Inflammatory macrophage treated with lipopolysaccharide for 4 hours (primary cell): ENCODE data around the gene SCP2.
"Not testable (repeated sequence)": the region's sequence is repeated elsewhere in the genome, so short reads cannot be mapped to it uniquely, and the experiment has no call there.

Source experiments
- DNase-seq: peaks from one replicate; pipeline ENCODE4 v3.0.0-alpha.2; 2020

Gene SCP2

GRCh38 chr1:52976183-52977035 is 49.3 kb downstream of the SCP2 start:
- no peak for DNase-seq

- DNase-seq: no peak
Observed at GRCh38 chr1:52978045-52978444, 51.0 kb downstream of the SCP2 start.

- not testable (repeated sequence) for DNase-seq
Observed at GRCh38 chr1:52992733-52993132, 65.7 kb downstream of the SCP2 start.

- DNase-seq: no peak
Observed at GRCh38 chr1:52994656-52995055, 67.6 kb downstream of the SCP2 start.

DNA sequence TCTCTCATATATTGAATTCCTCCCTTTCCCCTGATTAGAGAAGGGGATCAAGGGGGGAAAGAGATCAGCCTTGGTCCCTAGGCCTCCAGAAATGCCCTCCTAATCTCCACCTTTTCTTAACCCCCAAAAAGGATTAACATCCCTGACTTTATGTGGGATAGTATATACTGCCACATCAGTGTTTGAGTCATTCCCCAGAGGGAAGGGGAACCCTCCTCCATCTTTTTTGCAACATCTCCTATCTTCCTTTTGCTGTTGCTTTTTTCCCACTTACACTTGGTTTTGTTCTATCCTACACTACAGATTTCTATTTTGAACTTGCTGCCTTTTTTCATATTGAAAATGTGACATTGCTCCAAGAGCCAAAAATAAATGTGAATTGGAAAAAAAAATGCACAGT is 69.6 kb downstream of the SCP2 start:
- no peak for DNase-seq

- peak; percentile 56 for DNase-seq
Observed at GRCh38 chr1:53001128-53001527, 74.1 kb downstream of the SCP2 start.

DNA sequence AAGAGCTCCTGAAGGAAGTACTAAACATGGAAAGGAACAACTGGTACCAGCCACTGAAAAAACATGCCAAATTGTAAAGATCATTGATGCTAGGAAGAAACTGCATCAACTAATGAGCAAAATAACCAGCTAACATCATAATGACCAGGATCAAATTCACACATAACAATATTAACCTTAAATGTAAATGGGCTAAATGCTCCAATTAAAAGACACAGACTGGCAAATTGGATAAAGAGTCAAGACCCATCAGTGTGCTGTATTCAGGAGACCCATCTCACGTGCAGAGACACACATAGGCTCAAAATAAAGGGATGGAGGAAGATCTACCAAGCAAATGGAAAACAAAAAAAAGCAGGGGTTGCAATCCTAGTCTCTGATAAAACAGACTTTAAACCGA is 79.5 kb downstream of the SCP2 start:
- not testable (repeated sequence) for DNase-seq

- DNase-seq: not testable (repeated sequence)
Observed at GRCh38 chr1:53010247-53010646, 83.2 kb downstream of the SCP2 start.

GRCh38 chr1:53011175-53011574 is 84.1 kb downstream of the SCP2 start:
- DNase-seq: no peak

- peak; percentile 89 for DNase-seq
Observed at GRCh38 chr1:53014791-53015507, 87.9 kb downstream of the SCP2 start.

DNA sequence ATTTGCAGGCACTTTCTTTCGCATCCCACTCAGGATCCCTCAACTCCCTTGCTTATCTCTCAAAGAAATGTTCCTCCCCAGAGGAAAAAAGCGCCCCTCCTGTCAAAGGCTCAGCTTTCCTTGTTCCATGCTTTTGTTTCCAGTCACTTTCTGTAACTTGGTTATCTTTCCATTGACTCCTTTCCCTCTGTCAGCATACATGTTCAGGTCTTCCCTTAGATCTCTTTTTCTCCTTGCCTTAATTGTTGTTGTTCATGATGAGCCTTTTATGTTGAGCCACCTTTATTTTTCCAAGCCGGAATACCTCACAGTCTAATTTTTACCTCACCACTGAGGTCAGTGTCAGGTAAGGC is 88.4 kb downstream of the SCP2 start:
- no peak for DNase-seq

- no peak for DNase-seq
Observed at GRCh38 chr1:53016705-53017104, 89.6 kb downstream of the SCP2 start.

DNA sequence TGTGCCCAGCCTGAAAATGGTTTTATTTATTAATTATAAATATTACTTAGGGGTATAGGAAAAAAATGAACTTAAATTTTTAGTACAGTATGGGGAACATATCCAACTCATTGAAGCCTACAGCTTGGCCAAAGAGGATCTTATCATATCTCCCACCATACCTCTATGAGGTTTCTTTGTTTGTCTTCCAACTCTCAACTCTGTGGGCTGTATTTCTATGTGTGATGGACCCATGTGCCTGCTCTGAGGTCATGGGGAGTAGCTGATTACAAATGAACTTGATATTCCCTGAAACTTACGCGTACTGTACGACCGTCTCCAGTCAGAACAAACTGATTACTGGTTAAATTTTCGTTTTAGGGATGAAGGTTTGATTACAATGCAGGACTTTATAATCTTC is 93.5 kb downstream of the SCP2 start:
- DNase-seq: no peak

GRCh38 chr1:53022179-53022578 is 95.1 kb downstream of the SCP2 start:
- DNase-seq: no peak

DNA sequence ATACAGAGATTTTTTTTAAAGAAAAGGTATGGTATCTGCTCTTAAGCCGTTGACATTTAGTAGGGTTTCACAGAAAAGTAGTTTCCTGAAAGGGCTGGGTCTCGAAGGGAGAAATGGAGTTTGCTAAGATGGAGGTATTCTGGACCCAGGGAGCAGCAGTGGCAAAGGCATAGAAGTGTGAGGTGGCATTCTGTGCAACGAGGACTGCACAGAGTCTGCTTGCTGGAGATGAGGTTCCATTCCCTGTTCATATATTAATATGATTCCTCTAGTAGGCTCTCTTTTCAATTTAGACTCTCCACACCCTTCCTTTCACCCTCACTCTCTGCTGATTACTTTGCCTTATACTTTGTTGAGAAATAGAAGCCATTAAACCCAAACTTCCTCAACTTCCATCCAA is 96.5 kb downstream of the SCP2 start:
- no peak for DNase-seq

DNA sequence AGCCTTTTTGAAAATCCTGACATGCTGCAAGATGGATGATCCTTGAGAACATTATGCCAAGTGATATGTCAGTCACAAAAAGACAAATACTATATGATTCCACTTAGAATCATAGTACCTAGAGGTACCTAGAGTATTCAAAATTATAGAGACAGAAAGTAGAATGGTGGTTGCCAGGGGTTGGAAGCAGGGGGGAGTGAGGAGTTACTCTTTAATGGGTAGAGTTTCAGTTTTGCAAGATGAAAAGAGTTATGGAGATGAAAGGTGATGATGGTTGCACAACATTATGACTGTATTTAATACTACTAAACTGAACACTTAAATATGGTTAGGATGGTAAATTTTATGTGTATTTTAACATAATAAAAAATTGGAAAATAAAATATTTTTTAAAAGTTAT is 97.0 kb downstream of the SCP2 start:
- DNase-seq: no peak

- DNase-seq: peak; percentile 83
Observed at GRCh38 chr1:53025034-53025768, 98.1 kb downstream of the SCP2 start.

- peak; percentile 29 for DNase-seq
Observed at GRCh38 chr1:53025769-53026112, 98.7 kb downstream of the SCP2 start.

GRCh38 chr1:53026254-53026653 is 99.2 kb downstream of the SCP2 start:
- no peak for DNase-seq

DNA sequence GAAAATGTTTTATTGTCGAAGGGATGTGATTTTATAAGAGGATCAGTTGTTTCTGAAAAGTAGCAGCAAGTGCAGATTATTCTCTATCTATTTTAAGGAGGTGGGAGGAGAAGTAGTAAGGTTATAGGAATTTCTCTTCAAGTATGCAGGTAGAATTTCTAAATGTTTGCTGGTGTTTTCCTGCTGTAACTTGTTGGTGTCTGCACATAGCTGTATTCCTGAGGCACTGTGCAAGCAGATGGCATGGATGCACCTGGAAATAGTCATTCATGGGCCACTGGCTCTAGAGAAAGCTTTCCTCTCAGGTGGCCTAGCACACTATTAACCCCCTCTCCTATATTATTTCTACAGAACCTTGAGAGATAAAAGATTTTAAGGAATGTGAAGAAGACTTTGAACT is 104.7 kb downstream of the SCP2 start:
- no peak for DNase-seq

DNA sequence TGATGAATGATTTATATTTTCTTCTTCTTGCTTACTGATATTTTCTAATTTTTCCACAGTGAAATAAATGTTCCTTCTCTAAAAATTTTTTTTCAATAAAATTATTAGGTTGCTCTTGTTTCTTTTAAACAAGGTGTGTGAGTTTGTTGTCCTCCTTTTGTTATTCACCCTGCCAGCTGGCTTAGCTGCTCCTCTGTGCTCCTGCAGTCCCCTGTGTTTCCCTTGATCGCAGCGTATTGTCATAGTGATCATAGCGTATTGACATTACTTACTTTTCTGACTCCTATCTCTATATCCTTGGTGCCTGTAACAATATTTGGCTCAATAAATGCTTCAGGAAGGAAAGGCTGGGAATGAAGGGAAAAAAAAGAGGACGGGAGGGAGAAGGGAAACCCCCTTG is 110.1 kb downstream of the SCP2 start:
- DNase-seq: no peak

DNA sequence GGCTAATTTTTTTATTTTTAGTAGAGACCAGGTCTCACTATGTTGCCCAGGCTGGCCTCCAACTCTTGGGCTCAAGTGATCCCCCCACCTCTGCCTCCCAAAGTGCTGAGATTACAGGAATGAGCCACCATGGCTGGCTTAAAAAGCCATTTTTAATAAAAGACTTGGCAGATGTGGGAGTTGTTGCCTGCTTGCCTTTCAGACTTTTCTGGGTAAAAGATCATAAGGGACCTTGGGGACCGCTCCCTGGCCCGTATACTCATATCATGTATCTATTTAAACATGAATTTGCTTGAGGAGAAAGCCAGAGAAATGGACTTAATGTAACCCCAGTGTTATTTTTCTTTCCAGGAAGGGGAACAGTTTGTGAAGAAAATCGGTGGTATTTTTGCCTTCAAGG is 111.5 kb downstream of the SCP2 start:
- DNase-seq: no peak

DNA sequence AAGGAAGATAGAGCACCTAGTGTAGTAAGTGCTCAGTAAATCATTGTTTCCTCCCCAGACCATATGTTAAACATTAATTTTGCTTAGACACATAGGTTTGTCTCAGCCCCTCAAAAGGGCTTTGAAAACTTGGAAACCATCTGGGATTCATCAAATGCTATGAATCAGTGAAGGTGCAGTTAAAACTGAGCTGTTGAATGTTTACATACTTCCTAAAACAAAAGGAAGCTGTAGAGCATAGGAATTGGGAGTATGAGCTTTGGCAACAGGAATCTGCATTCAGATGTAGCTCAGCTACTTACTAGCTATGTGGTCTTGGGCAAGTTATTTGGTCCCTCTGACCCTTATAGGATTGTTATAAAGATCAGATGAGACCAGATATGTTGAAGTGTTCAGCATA is 116.2 kb downstream of the SCP2 start:
- no peak for DNase-seq

DNA sequence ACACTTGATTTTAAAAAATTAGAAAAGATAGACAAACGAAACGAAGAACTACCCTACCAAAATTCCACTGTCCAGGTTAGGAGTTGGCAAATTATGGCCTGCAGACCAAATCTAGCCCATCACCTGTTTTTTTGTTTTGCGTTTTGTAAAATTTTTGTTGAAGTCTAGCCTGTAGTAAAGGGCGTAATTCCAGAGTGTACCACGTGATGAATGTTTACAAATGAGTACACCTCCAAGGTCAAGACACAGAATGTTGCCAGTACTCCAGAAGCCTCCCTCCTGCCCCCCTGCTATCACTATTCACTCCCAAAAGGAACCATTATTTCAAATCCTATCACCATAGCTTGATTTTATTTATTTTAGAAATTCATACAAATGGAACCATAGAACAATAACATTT is 117.8 kb downstream of the SCP2 start:
- DNase-seq: no peak
